T47D (cell line): ENCODE data around the gene PIP5KL1.
"Not testable (repeated sequence)": the region's sequence is repeated elsewhere in the genome, so short reads cannot be mapped to it uniquely, and the experiment has no call there.

Experiments used
- DNase-seq, 2 experiments: peaks; one replicate each; pipeline versions ENCODE4 v3.0.0 to v3.0.0-alpha.2; 2011 to 2012; ENCODE audit warnings: low read depth in 1 of 2, low spot score in 1 of 2
- JUND ChIP-seq: IDR thresholded peaks from 2 replicates; pipeline ENCODE4 v1.6.1; 2012; ENCODE audit warnings: low read depth
- in situ Hi-C: cut with HindIII; loops from 2 replicates; pipeline ENCODE4 v1.10.0; 2016; ENCODE audit warnings: low sequenced_read_pairs, low pct_unique_long_range_greater_than_20kb

PIP5KL1 gene

GRCh38 chr9:127893392-127893791 lies 37.2 kb downstream of the PIP5KL1 start:
- no peak for DNase-seq
- in situ Hi-C loops = no loop called here
- TF ChIP-seq JUND = no peak

- in situ Hi-C loops = no loop called here
- TF ChIP-seq JUND = no peak
Observed at GRCh38 chr9:127892831-127893230, 37.7 kb downstream of the PIP5KL1 start.

GRCh38 chr9:127890053-127890452 lies 40.5 kb downstream of the PIP5KL1 start:
- in situ Hi-C loops = no loop called here
- DNase-seq = no peak

More at GRCh38 chr9:127892831-127893230, 37.7 kb downstream of the PIP5KL1 start:
- no peak for DNase-seq

GRCh38 chr9:127887792-127888191 lies 42.8 kb downstream of the PIP5KL1 start:
- in situ Hi-C loops = no loop called here
- peak in 1 of 2 experiments; percentile 45 for DNase-seq
- TF ChIP-seq JUND = no peak

More at GRCh38 chr9:127890053-127890452, 40.5 kb downstream of the PIP5KL1 start:
- TF ChIP-seq JUND = no peak

GRCh38 chr9:127886401-127886972 lies 44.1 kb downstream of the PIP5KL1 start:
- peak in 1 of 2 experiments; percentile 42 for DNase-seq

GRCh38 chr9:127885508-127886281 lies 44.9 kb downstream of the PIP5KL1 start:
- no peak for DNase-seq
- no peak for TF ChIP-seq JUND
- in situ Hi-C loops = no loop called here

More at GRCh38 chr9:127886401-127886972, 44.1 kb downstream of the PIP5KL1 start:
- no peak for TF ChIP-seq JUND
- in situ Hi-C loops = no loop called here

GRCh38 chr9:127884976-127885490 lies 45.5 kb downstream of the PIP5KL1 start:
- no peak for TF ChIP-seq JUND
- no peak for DNase-seq
- in situ Hi-C loops = no loop called here

GRCh38 chr9:127884427-127884911 lies 46.1 kb downstream of the PIP5KL1 start:
- in situ Hi-C loops = no loop called here
- no peak for TF ChIP-seq JUND
- no peak for DNase-seq

GRCh38 chr9:127883959-127884358 lies 46.6 kb downstream of the PIP5KL1 start:
- no peak for TF ChIP-seq JUND
- in situ Hi-C loops = no loop called here
- DNase-seq = no peak

- in situ Hi-C loops, DNase-seq: not testable (repeated sequence)
Observed at GRCh38 chr9:127881715-127882114, 48.9 kb downstream of the PIP5KL1 start.

- in situ Hi-C loops = no loop called here
- no peak for TF ChIP-seq JUND
- no peak for DNase-seq
Observed at GRCh38 chr9:127880143-127880542, 50.4 kb downstream of the PIP5KL1 start.

- peak in 1 of 2 experiments; percentile 30 for DNase-seq
- in situ Hi-C loops = no loop called here
Observed at GRCh38 chr9:127878652-127879390, 51.8 kb downstream of the PIP5KL1 start.

More at GRCh38 chr9:127878652-127879390, 51.8 kb downstream of the PIP5KL1 start:
- no peak for TF ChIP-seq JUND
